Mesodermal cell (in vitro differentiated cells): ENCODE results near the gene CDKN3.
"Not testable (repeated sequence)": the region's sequence is repeated elsewhere in the genome, so short reads cannot be mapped to it uniquely, and the experiment has no call there.

Experiments
- H3K27ac ChIP-seq: 2 replicates; pipeline ENCODE4 v1.7.0; 2013; ENCODE audit warnings: mild to moderate bottlenecking, low read depth, low read length, moderate library complexity; ENCODE audit not compliant: severe bottlenecking
- H3K36me3 ChIP-seq: 2 replicates; pipeline ENCODE4 v1.7.1; 2013; ENCODE audit warnings: mild to moderate bottlenecking, low read length, moderate library complexity; ENCODE audit not compliant: control insufficient read depth, insufficient read depth
- H3K4me1 ChIP-seq: one replicate; pipeline ENCODE4 v1.7.1; 2013; ENCODE audit warnings: mild to moderate bottlenecking, low read length; ENCODE audit not compliant: insufficient read depth, control insufficient read depth, poor library complexity, severe bottlenecking
- H3K4me3 ChIP-seq: 2 replicates; pipeline ENCODE4 v1.7.0; 2013; ENCODE audit warnings: low read length, control low read depth, mild to moderate bottlenecking; ENCODE audit not compliant: insufficient read depth, poor library complexity, severe bottlenecking; ENCODE audit errors: extremely low read depth
- H3K9me3 ChIP-seq: 2 replicates; pipeline ENCODE4 v1.7.1; 2013; ENCODE audit warnings: mild to moderate bottlenecking, low read length, moderate library complexity; ENCODE audit not compliant: control insufficient read depth
- WGBS, 2 experiments: methylation state at CpG; one replicate each; pipeline ENCODE4 v1.1.5; 2013; ENCODE audit warnings: missing lambda C conversion rate in 2 of 2; ENCODE audit not compliant: insufficient coverage in 2 of 2; 5-methylcytosine and 5-hydroxymethylcytosine counted together

Gene CDKN3

GRCh38 chr14:54424479-54424901 lies 27.7 kb downstream of the CDKN3 start:
- Histone ChIP-seq H3K4me3 (no peak overlapping the region), H3K9me3 (no peaks in the 10 kb centered on the region), H3K4me1 (no peaks in the 10 kb centered on the region), H3K36me3 (peaks cover 38% of the 10 kb centered on the region), H3K27ac (no peak overlapping the region)
- 84 to 96% methylated on average over 2 of the region's 4 CpGs for WGBS, 2 experiments

GRCh38 chr14:54425068-54425467 lies 28.3 kb downstream of the CDKN3 start:
- WGBS, 2 experiments = no CpG with 5 or more reads among the region's 2 CpGs
- Histone ChIP-seq H3K27ac (no peak overlapping the region), H3K4me3 (no peak overlapping the region), H3K36me3 (peaks cover 44% of the 10 kb centered on the region), H3K4me1 (no peaks in the 10 kb centered on the region), H3K9me3 (no peaks in the 10 kb centered on the region)

DNA sequence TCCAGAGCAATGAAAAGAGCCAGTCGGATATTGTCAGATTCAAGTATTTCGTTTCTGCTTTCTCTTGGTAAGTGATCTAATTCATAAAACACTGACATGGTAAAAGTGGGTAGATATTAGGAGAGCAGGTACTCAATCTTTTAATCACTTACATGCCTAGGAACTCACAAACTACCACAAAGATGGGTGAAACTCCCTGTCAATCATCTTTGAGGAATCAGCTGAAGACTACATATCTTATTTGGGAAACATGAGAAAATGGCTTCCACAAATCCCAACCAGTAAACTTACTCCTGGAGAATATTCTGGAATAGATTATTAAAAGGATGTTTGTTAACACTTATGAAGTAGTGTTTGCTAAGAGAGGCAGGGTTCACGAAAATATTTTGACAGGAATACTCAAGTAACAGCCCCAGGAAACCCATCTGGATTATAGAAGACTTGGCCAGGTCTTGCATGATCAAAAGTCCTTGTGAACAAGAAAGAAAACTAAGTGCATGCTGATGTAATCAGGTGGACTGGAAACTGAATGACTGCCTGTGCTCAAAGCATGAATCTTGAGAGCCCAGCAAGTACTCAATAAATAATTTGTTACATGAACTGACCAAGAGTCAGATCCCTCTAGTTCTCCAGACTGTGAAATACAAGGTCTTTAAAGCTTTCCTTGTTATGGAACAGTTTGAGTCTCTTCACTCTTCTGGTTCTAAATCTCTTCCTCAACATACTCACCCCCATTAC lies 28.9 kb downstream of the CDKN3 start:
- WGBS, 2 experiments = 90 to 93% methylated on average over 1 to 2 of the region's 3 CpGs
- no peak overlapping the region for H3K4me3 ChIP-seq
- no peaks in the 10 kb centered on the region for H3K4me1 ChIP-seq
- no peaks in the 10 kb centered on the region for H3K9me3 ChIP-seq
- H3K27ac ChIP-seq = no peak overlapping the region
- peaks cover 48% of the 10 kb centered on the region for H3K36me3 ChIP-seq

DNA sequence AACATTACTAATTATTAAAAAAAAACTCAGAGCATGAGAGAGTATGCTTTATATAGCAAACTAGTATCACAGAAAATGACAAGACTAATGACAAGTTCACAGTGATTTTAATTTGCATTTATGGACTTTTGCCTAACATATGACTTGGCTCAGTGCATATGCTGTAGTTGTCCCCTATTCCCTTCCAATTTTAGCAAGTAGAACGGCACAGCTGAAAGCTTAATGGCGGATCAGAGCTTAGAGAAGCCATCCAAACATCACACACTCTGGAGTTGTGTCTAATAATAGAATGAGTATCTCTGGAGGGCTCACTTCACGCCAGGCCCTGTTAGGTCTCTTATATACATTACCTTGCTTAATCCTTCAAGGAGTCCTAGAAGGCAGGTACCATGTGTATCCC lies 31.1 kb downstream of the CDKN3 start:
- Histone ChIP-seq H3K4me3 (no peak overlapping the region), H3K4me1 (no peaks in the 10 kb centered on the region), H3K9me3 (no peaks in the 10 kb centered on the region), H3K36me3 (peaks cover 60% of the 10 kb centered on the region), H3K27ac (no peak overlapping the region)
- WGBS, 2 experiments = no CpG with 5 or more reads among the region's 3 CpGs

DNA sequence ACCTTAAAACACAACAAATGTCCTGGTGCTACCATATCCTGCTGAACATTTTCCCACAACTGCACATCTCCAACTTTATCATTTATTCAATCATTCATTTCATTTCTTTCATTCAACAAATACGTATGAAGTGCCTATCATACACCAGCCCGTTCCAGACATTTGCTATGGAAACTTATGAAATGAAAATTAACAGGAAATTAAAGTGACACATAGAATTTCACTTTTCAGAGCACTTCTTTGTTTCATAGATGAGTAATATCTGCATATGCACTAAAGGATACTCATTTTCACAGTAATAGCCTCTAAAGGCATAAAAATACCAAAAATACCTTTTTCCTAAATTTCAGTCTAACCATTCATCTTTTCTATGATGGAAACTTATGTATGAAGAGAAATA lies 31.7 kb downstream of the CDKN3 start:
- Histone ChIP-seq H3K4me1 (no peaks in the 10 kb centered on the region), H3K9me3 (no peaks in the 10 kb centered on the region), H3K27ac (no peak overlapping the region), H3K4me3 (no peak overlapping the region), H3K36me3 (peaks cover 55% of the 10 kb centered on the region)
- WGBS, 2 experiments = 100% methylated on average over 1 of the region's 2 CpGs; no CpG with 5 or more reads in 1 of the 2 experiments

GRCh38 chr14:54435500-54435981 lies 38.7 kb downstream of the CDKN3 start:
- no peak overlapping the region for H3K4me3 ChIP-seq
- H3K4me1 ChIP-seq = peaks cover 21% of the 10 kb centered on the region
- H3K9me3 ChIP-seq = no peaks in the 10 kb centered on the region
- peak overlapping the region; percentile 32 for H3K27ac ChIP-seq
- peaks cover 39% of the 10 kb centered on the region for H3K36me3 ChIP-seq
- 86 to 100% methylated on average over 2 to 4 of the region's 4 CpGs for WGBS, 2 experiments

- not testable (repeated sequence) for H3K4me3 ChIP-seq, H3K9me3 ChIP-seq, H3K27ac ChIP-seq
- WGBS, 2 experiments = 94 to 100% methylated on average over 2 to 3 of the region's 4 CpGs
- Histone ChIP-seq H3K36me3 (peaks cover 21% of the 10 kb centered on the region), H3K4me1 (peaks cover 21% of the 10 kb centered on the region)
Observed at GRCh38 chr14:54437954-54438353, 41.1 kb downstream of the CDKN3 start.

DNA sequence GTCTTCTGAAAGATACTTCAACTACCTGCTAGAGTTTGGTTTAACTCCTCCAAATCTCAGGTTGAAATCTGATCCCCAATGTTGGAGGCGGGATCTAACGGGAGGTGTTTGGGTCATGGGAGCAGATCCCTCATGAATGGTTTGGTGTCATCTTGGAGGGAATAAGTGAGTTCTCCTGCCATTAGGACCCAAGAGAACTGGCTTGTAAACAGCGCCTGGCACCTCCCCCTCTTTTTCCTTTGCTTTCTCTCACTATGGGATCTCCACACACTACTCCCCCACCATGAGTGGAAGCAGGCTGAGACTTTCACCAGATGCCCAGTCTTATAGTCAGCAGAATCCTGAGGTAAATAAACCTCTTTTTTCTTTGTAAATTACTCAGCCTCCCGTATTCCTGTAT lies 41.9 kb downstream of the CDKN3 start:
- Histone ChIP-seq H3K4me1 (peaks cover 21% of the 10 kb centered on the region), H3K9me3 (no peaks in the 10 kb centered on the region), H3K27ac (no peak overlapping the region), H3K36me3 (peaks cover 21% of the 10 kb centered on the region), H3K4me3 (no peak overlapping the region)
- WGBS, 2 experiments = 60% methylated on average over 2 of the region's 4 CpGs; no CpG with 5 or more reads in 1 of the 2 experiments

- H3K36me3 ChIP-seq = peaks cover 10% of the 10 kb centered on the region
- WGBS, 2 experiments = 66 to 77% methylated on average over 6 of the region's 7 CpGs
- peak overlapping the region; percentile 70 for H3K4me3 ChIP-seq
- peak overlapping the region; percentile 98 for H3K27ac ChIP-seq
- H3K9me3 ChIP-seq = no peaks in the 10 kb centered on the region
- peaks cover 18% of the 10 kb centered on the region for H3K4me1 ChIP-seq
Observed at GRCh38 chr14:54440037-54440436, 43.2 kb downstream of the CDKN3 start.

GRCh38 chr14:54440476-54440872 lies 43.7 kb downstream of the CDKN3 start:
- 0% methylated on average over 1 of the region's 5 CpGs; no CpG with 5 or more reads in 1 of the 2 experiments for WGBS, 2 experiments
- peaks cover 6% of the 10 kb centered on the region for H3K36me3 ChIP-seq
- H3K27ac ChIP-seq = peak overlapping the region; percentile 98
- peaks cover 14% of the 10 kb centered on the region for H3K4me1 ChIP-seq
- peak overlapping the region; percentile 70 for H3K4me3 ChIP-seq
- no peaks in the 10 kb centered on the region for H3K9me3 ChIP-seq
